ENCODE measurements around the gene COL24A1. TPM values are rescaled to one million over a fixed set of nuclear protein-coding genes. Genes with fewer than 3 reads are reported as not detected.

COL24A1 gene
- total and polyA plus RNA-seq, 3 donors from 2014 or later, result 0.75 to 2.4 (median 1.8) TPM

DNA sequence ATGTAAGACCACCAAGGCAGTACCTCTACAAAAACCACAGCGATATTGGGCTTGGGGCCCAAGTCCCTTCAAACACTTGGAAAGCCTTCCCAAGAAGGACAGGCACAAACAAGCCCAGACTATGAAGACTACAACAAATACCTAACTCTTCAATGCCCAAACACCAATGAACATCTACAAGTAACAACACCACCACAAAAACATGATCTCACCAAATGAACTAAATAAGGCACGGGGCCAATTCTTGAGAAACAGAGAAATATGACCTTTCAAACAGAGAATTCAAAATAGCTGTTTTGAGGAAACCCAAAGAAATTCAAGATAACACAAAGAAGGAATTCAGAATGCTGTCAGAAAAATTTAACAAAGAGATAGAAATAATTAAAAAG, 86.8 kb downstream of the COL24A1 start:
- TF ChIP-seq, protein P1, sequence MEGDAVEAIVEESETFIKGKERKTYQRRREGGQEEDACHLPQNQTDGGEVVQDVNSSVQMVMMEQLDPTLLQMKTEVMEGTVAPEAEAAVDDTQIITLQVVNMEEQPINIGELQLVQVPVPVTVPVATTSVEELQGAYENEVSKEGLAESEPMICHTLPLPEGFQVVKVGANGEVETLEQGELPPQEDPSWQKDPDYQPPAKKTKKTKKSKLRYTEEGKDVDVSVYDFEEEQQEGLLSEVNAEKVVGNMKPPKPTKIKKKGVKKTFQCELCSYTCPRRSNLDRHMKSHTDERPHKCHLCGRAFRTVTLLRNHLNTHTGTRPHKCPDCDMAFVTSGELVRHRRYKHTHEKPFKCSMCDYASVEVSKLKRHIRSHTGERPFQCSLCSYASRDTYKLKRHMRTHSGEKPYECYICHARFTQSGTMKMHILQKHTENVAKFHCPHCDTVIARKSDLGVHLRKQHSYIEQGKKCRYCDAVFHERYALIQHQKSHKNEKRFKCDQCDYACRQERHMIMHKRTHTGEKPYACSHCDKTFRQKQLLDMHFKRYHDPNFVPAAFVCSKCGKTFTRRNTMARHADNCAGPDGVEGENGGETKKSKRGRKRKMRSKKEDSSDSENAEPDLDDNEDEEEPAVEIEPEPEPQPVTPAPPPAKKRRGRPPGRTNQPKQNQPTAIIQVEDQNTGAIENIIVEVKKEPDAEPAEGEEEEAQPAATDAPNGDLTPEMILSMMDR (IDR thresholded peaks at IDR 0.05), result no peak
- no peak for TF ChIP-seq POLR2A (IDR thresholded peaks at IDR 0.05)
- no peaks in the 10 kb centered on the region for H3K9me3 ChIP-seq
- H3K4me3 ChIP-seq, result no peak overlapping the region
- no peak for DNase-seq
- no peak overlapping the region for H3K27ac ChIP-seq
- H3K27me3 ChIP-seq, result no peaks in the 10 kb centered on the region
- 85 to 88% methylated on average over 2 of the region's 2 CpGs for WGBS, 2 donors
- no peaks in the 10 kb centered on the region for H3K36me3 ChIP-seq (ENCODE audit: low read depth, missing control alignments)
- intact Hi-C loops (cut with DNase I; ENCODE audit: low total_unique reads), result no loop called here
- no peaks in the 10 kb centered on the region for H3K4me1 ChIP-seq

DNA sequence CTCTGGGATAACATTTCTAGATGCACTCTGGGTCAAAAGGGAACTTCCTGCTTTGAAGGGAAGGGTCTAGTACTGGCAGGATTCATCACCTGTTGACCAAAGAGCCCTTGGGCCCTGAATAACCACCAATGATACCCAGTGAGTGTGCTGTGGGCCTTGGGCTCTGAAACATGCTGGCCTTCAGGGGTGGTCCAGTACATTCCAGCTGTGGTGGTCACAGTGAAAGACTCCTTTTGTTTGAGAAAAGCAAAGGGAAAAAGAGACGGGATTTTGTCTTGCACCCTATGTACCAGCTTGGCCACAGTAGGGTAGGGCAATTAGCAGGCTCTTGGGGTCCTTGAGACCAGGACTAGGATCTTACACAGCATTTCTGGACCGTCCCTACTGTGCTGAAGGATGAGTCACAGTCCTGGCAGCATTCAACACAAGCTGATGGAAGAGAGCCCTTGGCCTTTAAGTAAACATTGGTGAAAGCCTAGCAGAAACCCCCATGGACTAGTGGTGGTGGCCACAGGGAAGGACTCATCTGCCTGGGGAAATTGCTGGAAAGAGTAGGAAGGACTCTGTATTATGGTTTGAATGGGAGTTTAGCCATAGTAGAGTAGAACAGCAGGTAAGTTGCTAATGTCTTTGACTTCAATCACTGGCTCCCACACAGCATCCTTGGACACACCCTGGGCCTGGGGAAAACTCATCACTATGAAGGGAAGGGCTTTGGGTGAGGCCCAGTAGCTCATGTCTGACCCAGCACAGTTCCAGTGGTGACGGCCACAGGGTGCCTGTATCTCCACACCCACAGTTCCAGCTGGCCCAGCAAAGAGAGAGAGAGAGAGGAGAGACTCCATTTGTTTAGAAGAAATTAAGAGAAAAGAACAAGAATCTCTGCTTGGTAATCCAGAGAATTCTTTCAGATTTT, 87.5 kb downstream of the COL24A1 start:
- no peaks in the 10 kb centered on the region for H3K4me1 ChIP-seq
- no peaks in the 10 kb centered on the region for H3K27me3 ChIP-seq
- no peak for DNase-seq
- no peaks in the 10 kb centered on the region for H3K36me3 ChIP-seq (ENCODE audit: low read depth, missing control alignments)
- H3K27ac ChIP-seq, result no peak overlapping the region
- H3K9me3 ChIP-seq, result no peaks in the 10 kb centered on the region
- TF ChIP-seq, protein P1 (IDR thresholded peaks at IDR 0.05), result no peak
- no peak for TF ChIP-seq POLR2A (IDR thresholded peaks at IDR 0.05)
- intact Hi-C loops (cut with DNase I; ENCODE audit: low total_unique reads), result no loop called here
- H3K4me3 ChIP-seq, result no peak overlapping the region
- 62 to 77% methylated on average over 3 of the region's 3 CpGs for WGBS, 2 donors

DNA sequence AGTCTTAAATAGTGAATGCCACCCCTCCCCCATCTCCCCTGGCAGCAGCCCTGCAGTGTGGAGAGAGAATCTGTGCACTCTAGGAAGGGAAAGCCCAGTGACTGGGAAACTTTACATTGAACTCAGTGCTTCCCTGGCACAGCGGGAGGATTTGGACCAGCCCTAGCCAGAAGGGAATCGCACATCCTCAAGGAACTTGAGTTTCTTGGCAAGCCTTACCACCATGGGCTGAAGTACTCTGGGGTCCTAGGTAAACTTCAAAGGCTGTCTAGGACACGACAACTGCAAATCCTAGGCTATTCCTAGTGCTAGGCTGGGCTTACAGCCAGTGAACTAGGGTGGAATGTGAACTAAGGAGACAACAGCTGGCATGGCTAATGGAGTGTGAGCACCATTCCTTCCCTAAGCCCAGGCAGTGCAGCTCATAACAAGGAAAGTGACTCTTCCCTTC, 88.3 kb downstream of the COL24A1 start:
- TF ChIP-seq, protein P1 (IDR thresholded peaks at IDR 0.05), result no peak
- no peak for TF ChIP-seq POLR2A (IDR thresholded peaks at IDR 0.05)
- Histone ChIP-seq H3K27me3 (no peaks in the 10 kb centered on the region), H3K4me3 (no peak overlapping the region), H3K27ac (no peak overlapping the region), H3K9me3 (no peaks in the 10 kb centered on the region), H3K4me1 (no peaks in the 10 kb centered on the region), H3K36me3 (ENCODE audit: low read depth, missing control alignments) (no peaks in the 10 kb centered on the region)
- intact Hi-C loops (cut with DNase I; ENCODE audit: low total_unique reads), result no loop called here
- 75% methylated on average over 3 of the region's 3 CpGs for WGBS, 2 donors
- no peak for DNase-seq

DNA sequence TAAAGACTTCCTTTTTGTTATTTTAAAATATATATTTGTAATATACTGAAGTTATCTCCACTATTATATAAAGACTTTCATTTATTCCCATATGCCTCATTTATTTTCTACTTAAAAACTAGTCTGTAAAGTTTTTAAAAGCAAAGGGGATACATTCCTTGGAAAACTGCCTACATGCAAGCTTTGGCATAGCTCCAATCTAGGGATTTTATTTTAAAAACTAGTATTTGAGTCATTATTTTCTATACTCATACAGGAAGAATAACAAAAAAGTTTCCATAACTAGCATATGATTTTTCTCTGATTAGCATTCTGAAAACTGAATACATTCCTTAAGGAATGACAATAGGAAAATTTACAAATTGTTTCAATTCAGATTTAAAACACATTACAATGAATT, 88.9 kb downstream of the COL24A1 start:
- intact Hi-C loops (cut with DNase I; ENCODE audit: low total_unique reads), result no loop called here
- Histone ChIP-seq H3K4me3 (no peak overlapping the region), H3K4me1 (no peaks in the 10 kb centered on the region), H3K27ac (no peak overlapping the region), H3K9me3 (no peaks in the 10 kb centered on the region), H3K27me3 (no peaks in the 10 kb centered on the region), H3K36me3 (ENCODE audit: low read depth, missing control alignments) (no peaks in the 10 kb centered on the region)
- TF ChIP-seq, protein P1 (IDR thresholded peaks at IDR 0.05), result no peak
- no peak for TF ChIP-seq POLR2A (IDR thresholded peaks at IDR 0.05)
- no peak for DNase-seq

DNA sequence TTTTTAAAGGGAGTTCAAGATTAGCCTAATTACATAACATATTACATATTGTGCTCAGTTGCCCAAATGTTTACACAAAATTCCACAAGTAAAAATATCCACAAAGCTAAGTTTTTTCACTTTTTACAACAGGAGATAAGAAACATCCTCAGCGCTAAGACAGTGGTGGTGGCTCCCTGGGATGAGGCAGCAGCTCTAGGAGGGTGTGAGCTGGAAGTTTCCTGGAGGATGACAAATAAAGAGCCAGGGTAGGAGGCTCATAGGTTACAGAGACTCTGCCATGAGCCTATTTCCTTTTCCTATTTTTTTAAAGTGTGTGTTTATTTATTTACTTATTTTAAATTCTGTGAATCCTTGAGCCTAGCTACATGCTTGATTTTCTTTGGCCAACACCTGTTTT, 91.7 kb downstream of the COL24A1 start:
- Histone ChIP-seq H3K4me1 (no peaks in the 10 kb centered on the region), H3K27ac (no peak overlapping the region), H3K9me3 (no peaks in the 10 kb centered on the region), H3K36me3 (ENCODE audit: low read depth, missing control alignments) (no peaks in the 10 kb centered on the region), H3K27me3 (no peaks in the 10 kb centered on the region), H3K4me3 (no peak overlapping the region)
- TF ChIP-seq POLR2A (IDR thresholded peaks at IDR 0.05), result no peak
- TF ChIP-seq, protein P1 (IDR thresholded peaks at IDR 0.05), result no peak
- intact Hi-C loops (cut with DNase I; ENCODE audit: low total_unique reads), result no loop called here
- WGBS, 2 donors, result 38 to 45% methylated on average over 1 of the region's 1 CpG
- no peak for DNase-seq
